Mesenchymal stem cell (in vitro differentiated cells and primary cell): Measurements from ENCODE around the gene GBA3.

Source experiments
- DNase-seq: peaks from one replicate; pipeline ENCODE4 v3.0.0-alpha.2; 2013
- H2AFZ ChIP-seq: one replicate; pipeline ENCODE4 v1.6.1; 2013; ENCODE audit warnings: low read depth, mild to moderate bottlenecking, control low read depth, inconsistent platforms, low read length, moderate library complexity
- H2AK5ac ChIP-seq: 2 replicates; pipeline ENCODE4 v1.6.1; 2013; ENCODE audit warnings: low read length, moderate library complexity, mild to moderate bottlenecking, inconsistent platforms; ENCODE audit not compliant: severe bottlenecking
- H2BK120ac ChIP-seq: one replicate; pipeline ENCODE4 v1.6.1; 2013; ENCODE audit warnings: low read depth, mild to moderate bottlenecking, inconsistent platforms, low read length, moderate library complexity
- H2BK12ac ChIP-seq, 2 experiments: one replicate each; pipeline ENCODE4 v1.6.1; 2013; ENCODE audit warnings: inconsistent platforms in 2 of 2, low read length in 2 of 2, mild to moderate bottlenecking in 2 of 2, moderate library complexity in 2 of 2, control low read depth in 1 of 2
- H2BK15ac ChIP-seq: one replicate; pipeline ENCODE4 v1.6.1; 2013; ENCODE audit warnings: mild to moderate bottlenecking, low read depth, inconsistent platforms; ENCODE audit not compliant: poor library complexity, severe bottlenecking
- H2BK5ac ChIP-seq: 2 replicates; pipeline ENCODE4 v1.6.1; 2013; ENCODE audit warnings: low read depth, mild to moderate bottlenecking, low read length, control low read depth, inconsistent platforms; ENCODE audit not compliant: poor library complexity, severe bottlenecking
- H3K14ac ChIP-seq, 2 experiments: one replicate each; pipeline ENCODE4 v1.6.1; 2013; ENCODE audit warnings: inconsistent platforms in 2 of 2, low read length in 2 of 2, control low read depth in 1 of 2, mild to moderate bottlenecking in 1 of 2, moderate library complexity in 1 of 2
- H3K18ac ChIP-seq, 2 experiments: one replicate each; pipeline ENCODE4 v1.6.1; 2013; ENCODE audit warnings: inconsistent platforms in 2 of 2, low read length in 2 of 2, control low read depth in 1 of 2, low read depth in 1 of 2, mild to moderate bottlenecking in 1 of 2
- H3K23ac ChIP-seq, 2 experiments: one replicate each; pipeline ENCODE4 v1.6.1; 2013; ENCODE audit warnings: inconsistent platforms in 2 of 2, low read length in 2 of 2, mild to moderate bottlenecking in 2 of 2, moderate library complexity in 2 of 2, control low read depth in 1 of 2
- H3K27ac ChIP-seq: 2 replicates; pipeline ENCODE4 v1.5.1; 2013; ENCODE audit warnings: mild to moderate bottlenecking, moderate library complexity, low read length, control low read depth, inconsistent platforms; ENCODE audit not compliant: poor library complexity, severe bottlenecking
- H3K27me3 ChIP-seq, 2 experiments: 2 replicates each; pipeline versions ENCODE4 v1.6.1 to v1.7.0; 2013; ENCODE audit warnings: low read length in 2 of 2, mild to moderate bottlenecking in 2 of 2, moderate library complexity in 2 of 2, control low read depth in 1 of 2, inconsistent platforms in 1 of 2; ENCODE audit not compliant: control insufficient read depth in 1 of 2, insufficient read depth in 1 of 2
- H3K36me3 ChIP-seq, 2 experiments: 2 replicates each; pipeline versions ENCODE4 v1.6.1 to v1.7.0; 2013; ENCODE audit warnings: low read length in 2 of 2, control low read depth in 1 of 2, inconsistent platforms in 1 of 2, low read depth in 1 of 2, mild to moderate bottlenecking in 1 of 2; ENCODE audit not compliant: insufficient read depth in 2 of 2, control insufficient read depth in 1 of 2
- H3K4ac ChIP-seq, 2 experiments: one replicate each; pipeline ENCODE4 v1.6.1; 2013; ENCODE audit warnings: inconsistent platforms in 2 of 2, low read length in 2 of 2, mild to moderate bottlenecking in 2 of 2, moderate library complexity in 2 of 2, control low read depth in 1 of 2, low read depth in 1 of 2
- H3K4me1 ChIP-seq: 2 replicates; pipeline ENCODE4 v1.6.1; 2013; ENCODE audit warnings: low read depth, low read length, control low read depth; ENCODE audit not compliant: control insufficient read depth, insufficient read depth
- H3K4me2 ChIP-seq: 2 replicates; pipeline ENCODE4 v1.6.1; 2013; ENCODE audit warnings: low read length, mild to moderate bottlenecking, inconsistent platforms; ENCODE audit not compliant: poor library complexity, severe bottlenecking
- H3K4me3 ChIP-seq, 2 experiments: 2 replicates each; pipeline versions ENCODE4 v1.5.1 to v1.7.0; 2013; ENCODE audit warnings: low read length in 2 of 2, mild to moderate bottlenecking in 2 of 2, control low read depth in 1 of 2, low read depth in 1 of 2; ENCODE audit not compliant: insufficient read depth in 1 of 2
- H3K79me1 ChIP-seq: replicated peaks from 2 replicates; pipeline ENCODE4 v1.6.1; 2013; ENCODE audit warnings: mild to moderate bottlenecking, control low read depth, low read length, inconsistent platforms; ENCODE audit not compliant: poor library complexity, severe bottlenecking
- H3K9ac ChIP-seq: 2 replicates; pipeline ENCODE4 v1.7.0; 2013; ENCODE audit warnings: mild to moderate bottlenecking, low read length, moderate library complexity
- H3K9me3 ChIP-seq: 2 replicates; pipeline ENCODE4 v1.7.0; 2013; ENCODE audit warnings: mild to moderate bottlenecking, low read length; ENCODE audit not compliant: control insufficient read depth
- H4K8ac ChIP-seq: one replicate; pipeline ENCODE4 v1.6.1; 2013; ENCODE audit warnings: inconsistent platforms, mild to moderate bottlenecking, low read length, moderate library complexity
- H4K91ac ChIP-seq: one replicate; pipeline ENCODE4 v1.6.1; 2013; ENCODE audit warnings: mild to moderate bottlenecking, low read length, inconsistent platforms
- WGBS: methylation state at CpG from one replicate; pipeline ENCODE4 v1.1.7; 2013; ENCODE audit warnings: mixed read lengths; 5-methylcytosine and 5-hydroxymethylcytosine counted together

Gene GBA3

DNA sequence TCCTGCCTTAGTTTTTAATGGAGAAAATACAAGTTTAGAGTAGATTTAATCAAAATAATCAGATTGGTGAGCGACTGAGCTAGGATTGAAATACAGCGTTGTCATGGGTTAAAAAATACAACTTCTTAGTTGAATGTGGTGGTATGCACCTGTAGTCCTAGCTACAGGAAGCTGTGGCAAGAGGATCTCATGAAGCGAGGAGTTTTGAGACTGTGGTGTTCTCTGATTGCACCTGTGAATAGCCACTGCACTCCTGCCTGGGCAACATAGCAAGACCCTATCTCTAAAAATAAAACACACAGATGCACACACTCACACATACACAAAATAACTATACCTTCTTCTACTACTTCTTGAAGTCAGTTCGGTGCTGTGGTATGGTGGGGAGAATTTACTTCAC, 19.8 kb upstream of the GBA3 start:
- H2BK5ac ChIP-seq: no peak overlapping the region
- no peak overlapping the region for H3K14ac ChIP-seq
- DNase-seq: no peak
- no peak overlapping the region for H2AK5ac ChIP-seq
- no peak overlapping the region for H3K9ac ChIP-seq
- H2BK15ac ChIP-seq: no peak overlapping the region
- no peaks in the 10 kb centered on the region for H3K9me3 ChIP-seq
- H3K4me3 ChIP-seq: no peak overlapping the region
- H2AFZ ChIP-seq: no peak overlapping the region
- 93% methylated on average over 3 of the region's 4 CpGs for WGBS
- no peak overlapping the region for H4K8ac ChIP-seq
- no peaks in the 10 kb centered on the region for H3K36me3 ChIP-seq
- no peak overlapping the region for H3K23ac ChIP-seq
- no peak overlapping the region for H3K18ac ChIP-seq
- H2BK120ac ChIP-seq: no peak overlapping the region
- H3K4ac ChIP-seq: no peak overlapping the region
- H3K27me3 ChIP-seq: no peaks in the 10 kb centered on the region
- no peak overlapping the region for H3K27ac ChIP-seq
- H2BK12ac ChIP-seq: no peak overlapping the region
- H4K91ac ChIP-seq: no peak overlapping the region
- no peak overlapping the region for H3K4me2 ChIP-seq
- no peaks in the 10 kb centered on the region for H3K4me1 ChIP-seq
- no peaks in the 10 kb centered on the region for H3K79me1 ChIP-seq

DNA sequence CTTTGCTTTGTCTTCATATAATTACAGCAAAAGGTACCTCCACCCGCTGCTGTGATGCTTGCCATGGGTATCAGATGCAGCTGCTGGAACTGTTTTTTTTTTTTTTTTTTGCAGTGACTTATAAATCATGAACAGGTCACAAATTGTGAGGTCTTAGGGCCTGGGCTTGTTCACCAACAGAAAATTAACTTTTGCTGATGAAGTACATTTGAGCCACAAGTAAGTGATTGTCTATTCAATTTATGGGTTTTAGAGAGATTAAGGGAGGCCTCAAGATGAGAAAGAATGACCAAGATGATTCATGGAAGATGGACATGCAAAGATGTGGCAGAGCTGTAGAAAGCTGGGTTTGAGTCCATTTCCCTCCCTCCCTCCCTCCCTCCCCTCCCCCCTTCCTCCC, 18.0 kb upstream of the GBA3 start:
- Histone ChIP-seq H3K4me3 (no peak overlapping the region), H3K9ac (no peak overlapping the region), H3K4ac (no peak overlapping the region), H3K18ac (no peak overlapping the region), H3K27me3 (no peaks in the 10 kb centered on the region), H4K8ac (no peak overlapping the region), H3K14ac (no peak overlapping the region), H2BK120ac (no peak overlapping the region), H3K4me1 (no peaks in the 10 kb centered on the region), H3K79me1 (no peaks in the 10 kb centered on the region), H3K27ac (no peak overlapping the region), H2AFZ (no peak overlapping the region), H2AK5ac (no peak overlapping the region), H3K23ac (no peak overlapping the region), H2BK15ac (no peak overlapping the region), H4K91ac (no peak overlapping the region), H2BK5ac (no peak overlapping the region), H3K4me2 (no peak overlapping the region), H3K9me3 (no peaks in the 10 kb centered on the region), H2BK12ac (no peak overlapping the region), H3K36me3 (no peaks in the 10 kb centered on the region)
- 92% methylated on average over 1 of the region's 1 CpG for WGBS
- DNase-seq: no peak

DNA sequence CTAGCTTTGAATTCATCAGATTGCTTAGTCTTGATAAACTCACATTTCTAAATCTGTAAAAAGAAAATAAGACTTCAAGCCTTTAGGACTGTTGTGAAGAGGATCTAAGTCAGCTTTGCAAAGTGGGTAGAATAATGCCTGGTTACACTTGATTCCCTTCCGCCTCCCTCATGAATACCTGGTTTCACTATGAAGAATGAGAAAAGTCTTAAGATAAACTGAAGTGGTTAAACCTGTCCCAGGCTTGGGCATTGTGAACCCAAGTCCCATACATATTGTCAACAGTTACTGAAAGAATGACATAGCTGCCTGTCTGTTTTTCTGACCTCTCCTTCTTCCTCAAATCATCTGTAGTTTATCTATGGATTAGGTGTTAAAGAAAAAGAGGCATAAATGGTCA, 16.7 kb upstream of the GBA3 start:
- Histone ChIP-seq H2BK120ac (no peak overlapping the region), H3K9ac (no peak overlapping the region), H3K23ac (no peak overlapping the region), H2AFZ (no peak overlapping the region), H2BK5ac (no peak overlapping the region), H4K8ac (no peak overlapping the region), H2BK12ac (no peak overlapping the region), H4K91ac (no peak overlapping the region), H3K4me1 (no peaks in the 10 kb centered on the region), H3K36me3 (no peaks in the 10 kb centered on the region), H2AK5ac (no peak overlapping the region), H3K27me3 (no peaks in the 10 kb centered on the region), H3K18ac (no peak overlapping the region), H3K14ac (no peak overlapping the region), H3K27ac (no peak overlapping the region), H3K4ac (no peak overlapping the region), H3K9me3 (no peaks in the 10 kb centered on the region), H2BK15ac (no peak overlapping the region), H3K4me3 (no peak overlapping the region), H3K79me1 (no peaks in the 10 kb centered on the region), H3K4me2 (no peak overlapping the region)
- WGBS: 100% methylated on average over 1 of the region's 1 CpG
- no peak for DNase-seq

GRCh38 chr4:22677780-22678179, 15.0 kb upstream of the GBA3 start:
- no peak overlapping the region for H3K18ac ChIP-seq
- no peak overlapping the region for H4K91ac ChIP-seq
- H2BK5ac ChIP-seq: no peak overlapping the region
- H3K4ac ChIP-seq: no peak overlapping the region
- no peak for DNase-seq
- H2BK120ac ChIP-seq: no peak overlapping the region
- WGBS: 83% methylated on average over 1 of the region's 1 CpG
- H3K9me3 ChIP-seq: no peaks in the 10 kb centered on the region
- H3K4me3 ChIP-seq: no peak overlapping the region
- H3K4me2 ChIP-seq: no peak overlapping the region
- no peaks in the 10 kb centered on the region for H3K4me1 ChIP-seq
- no peaks in the 10 kb centered on the region for H3K27me3 ChIP-seq
- no peak overlapping the region for H3K27ac ChIP-seq
- no peak overlapping the region for H3K14ac ChIP-seq
- H3K9ac ChIP-seq: no peak overlapping the region
- H2AFZ ChIP-seq: no peak overlapping the region
- H2AK5ac ChIP-seq: no peak overlapping the region
- H3K23ac ChIP-seq: no peak overlapping the region
- no peaks in the 10 kb centered on the region for H3K36me3 ChIP-seq
- H4K8ac ChIP-seq: no peak overlapping the region
- no peak overlapping the region for H2BK12ac ChIP-seq
- H2BK15ac ChIP-seq: no peak overlapping the region
- no peaks in the 10 kb centered on the region for H3K79me1 ChIP-seq
